HepG2 (cell line): ENCODE results near the gene SMG5. TPM values are rescaled to one million over a fixed set of nuclear protein-coding genes. Genes with fewer than 3 reads are reported as not detected.

Experiments
- ATAC-seq: fragments of 200-7000 bp; cut with Tn5 transposase; 3 replicates; pipeline ENCODE4 v1.9.1; 2020; ENCODE audit warnings: mild to moderate bottlenecking, moderate library complexity
- BruUV-seq: library from RNA; stranded (reverse); fragments of 400-500 nt; replicated peaks from 2 replicates; lab custom pipeline; 2021; lab: Mats Ljungman, UMichigan
- CTCF ChIA-PET: fragments of 300-600 bp; formaldehyde crosslinking; extraction: SDS; loops from one replicate; lab custom pipeline; 2021; ENCODE audit warnings: low total read pairs, inconsistent platforms, low intra/inter-chr PET ratio; lab: Yijun Ruan, JAX
- POLR2A ChIA-PET: fragments of 350-600 bp; sonication (Branson Sonifier 250); formaldehyde crosslinking; loops from one replicate; lab custom pipeline; 2020; ENCODE audit warnings: antibody characterized with exemption, inconsistent platforms; lab: Yijun Ruan, JAX
- DNase-seq: peaks from one replicate; pipeline ENCODE4 v3.0.0-alpha.2; 2015; ENCODE audit warnings: low spot score
- FAIRE-seq: peaks from 3 replicates; lab custom pipeline; 2011; peaks lifted over from hg19 to GRCh38; lab: Jason Lieb, UNC
- H2AFZ ChIP-seq: one replicate; pipeline ENCODE4 v1.6.1; 2011; ENCODE audit warnings: low read length, inconsistent platforms
- H3K27ac ChIP-seq: fragments of 300-600 bp; 3 replicates; pipeline ENCODE4 v1.8.0; 2011; ENCODE audit warnings: mixed run types, mild to moderate bottlenecking, mixed read lengths, low read length, inconsistent platforms; ENCODE audit not compliant: insufficient read depth; ENCODE audit errors: extremely low read length
- H3K27me3 ChIP-seq, 2 experiments: fragments of 200-600 bp in 1 of 2; 2 replicates in 1 of 2; 3 replicates in 1 of 2; pipeline versions ENCODE4 v1.6.0 to v1.8.0; 2011; ENCODE audit warnings: low read length in 2 of 2, mild to moderate bottlenecking in 2 of 2, moderate library complexity in 2 of 2, inconsistent platforms in 1 of 2; ENCODE audit not compliant: insufficient read depth in 2 of 2, control insufficient read depth in 1 of 2
- H3K36me3 ChIP-seq, 2 experiments: fragments of 200-600 bp in 1 of 2; replicated peaks in 1 of 2; 2 replicates in 1 of 2; 3 replicates in 1 of 2; pipeline versions ENCODE4 v1.5.1 to v1.8.0; 2011; ENCODE audit warnings: low read length in 2 of 2, inconsistent platforms in 1 of 2; ENCODE audit not compliant: insufficient read depth in 2 of 2, control insufficient read depth in 1 of 2
- H3K4me1 ChIP-seq: 2 replicates; pipeline ENCODE4 v1.5.1; 2012; ENCODE audit warnings: low read length, inconsistent platforms; ENCODE audit not compliant: insufficient read depth
- H3K4me2 ChIP-seq: 2 replicates; pipeline ENCODE4 v1.6.0; 2011; ENCODE audit warnings: low read depth, low read length, inconsistent platforms
- H3K4me3 ChIP-seq, 3 experiments: fragments of 200-600 bp in 1 of 3; sonication (generic), shearing (Covaris generic) in 1 of 3; replicated peaks in 1 of 3; 2 replicates each; pipeline ENCODE4 v1.5.1; 2011 to 2016; ENCODE audit warnings: low read length in 3 of 3, inconsistent platforms in 2 of 3, low read depth in 2 of 3, mild to moderate bottlenecking in 2 of 3, control low read depth in 1 of 3, mixed read lengths in 1 of 3; ENCODE audit not compliant: insufficient read depth in 1 of 3
- H3K79me2 ChIP-seq: one replicate; pipeline ENCODE4 v1.6.1; 2011; ENCODE audit warnings: low read length, inconsistent platforms; ENCODE audit not compliant: insufficient read depth
- H3K9ac ChIP-seq: 2 replicates; pipeline ENCODE4 v1.6.0; 2011; ENCODE audit warnings: mild to moderate bottlenecking, low read depth, low read length, inconsistent platforms; ENCODE audit not compliant: insufficient read depth
- H3K9me3 ChIP-seq: 2 replicates; pipeline ENCODE4 v1.5.1; 2012; ENCODE audit warnings: mild to moderate bottlenecking, low read length
- H4K20me1 ChIP-seq: 2 replicates; pipeline ENCODE4 v1.6.0; 2011; ENCODE audit warnings: inconsistent platforms, mild to moderate bottlenecking, low read length, moderate library complexity; ENCODE audit not compliant: insufficient read depth
- ARID4A ChIP-seq: sonication (generic); formaldehyde crosslinking; IDR thresholded peaks from 2 replicates; pipeline ENCODE4 v1.5.0; 2020; ENCODE audit warnings: mild to moderate bottlenecking, missing genetic modification reagents, borderline replicate concordance
- BHLHE40 ChIP-seq: IDR thresholded peaks from 2 replicates; pipeline ENCODE4 v1.6.1; 2011; ENCODE audit warnings: low read length, improper control_type of control experiment
- CEBPG ChIP-seq: IDR thresholded peaks from 2 replicates; pipeline ENCODE4 v1.6.1; 2016
- KMT2A ChIP-seq: sonication (generic); formaldehyde crosslinking; IDR thresholded peaks from 2 replicates; pipeline ENCODE4 v1.4.0; 2020; ENCODE audit warnings: missing genetic modification reagents
- MXD4 ChIP-seq: IDR thresholded peaks from 2 replicates; pipeline ENCODE4 v1.6.1; 2016; ENCODE audit warnings: mild to moderate bottlenecking, missing biosample characterization, missing genetic modification reagents
- MXI1 ChIP-seq: IDR thresholded peaks from 3 replicates; pipeline ENCODE4 v1.6.1; 2012; ENCODE audit warnings: low read depth, low read length, inconsistent platforms, borderline replicate concordance
- SAP130 ChIP-seq: IDR thresholded peaks from 2 replicates; pipeline ENCODE4 v1.6.1; 2016; ENCODE audit warnings: low read depth
- TGIF2 ChIP-seq: IDR thresholded peaks from 2 replicates; pipeline ENCODE4 v1.6.1; 2016; ENCODE audit warnings: control low read depth, missing compliant biosample characterization
- ZNF687 ChIP-seq: sonication (generic); formaldehyde crosslinking; IDR thresholded peaks from 2 replicates; pipeline ENCODE4 v1.5.1; 2020; ENCODE audit warnings: mild to moderate bottlenecking, missing genetic modification reagents, moderate library complexity
- ZNF891 ChIP-seq: sonication (generic); formaldehyde crosslinking; IDR thresholded peaks from 2 replicates; pipeline ENCODE4 v1.5.0; 2020; ENCODE audit warnings: mild to moderate bottlenecking, missing genetic modification reagents
- WGBS: methylation state at CpG from one replicate; pipeline ENCODE4 v1.1.6; 2017; ENCODE audit warnings: low lambda C conversion rate; 5-methylcytosine and 5-hydroxymethylcytosine counted together
- in situ Hi-C: cut with HindIII; loops from 2 replicates; pipeline ENCODE4 v1.10.0; 2017; ENCODE audit warnings: low pct_unique_long_range_greater_than_20kb; ENCODE audit not compliant: extremely low pct_ligation_motif_present
- intact Hi-C: fragments of 100-400 bp; cut with micrococcal nuclease; formaldehyde crosslinking; loops from one replicate; pipeline ENCODE4 v1.10.0; 2022; ENCODE audit not compliant: unreplicated experiment
- polyA plus RNA-seq, 8 experiments: library from polyadenylated mRNA; depleted of rRNA in 3 of 8; stranded (reverse) in 7 of 8; unstranded in 1 of 8; fragments of >200 nt; fragmentation: Illumina TruSeq in 4 of 8; extraction: Trizol in 4 of 8; gene quantifications; 2 replicates each; pipeline versions ENCODE4 v1.2.1 to v1.2.3, GENCODE V29; 2011 to 2016; ENCODE audit warnings: low read depth in 4 of 8, missing spikeins in 1 of 8, mixed read lengths in 1 of 8; ENCODE audit not compliant: insufficient read depth in 1 of 8
- total RNA-seq, 5 experiments: library from RNA; depleted of rRNA; stranded (reverse); fragments of >200 nt; fragmentation: Illumina TruSeq; extraction: Trizol; gene quantifications; 2 replicates each; pipeline ENCODE4 v1.2.3, GENCODE V29; 2016; ENCODE audit warnings: low read depth in 1 of 5
- TF ChIP-seq, protein P1 (sequence below): IDR thresholded peaks from 2 replicates; pipeline ENCODE4 v1.6.1; 2012; ENCODE audit warnings: inconsistent platforms
- TF ChIP-seq, protein P2 (sequence below): IDR thresholded peaks from 2 replicates; pipeline ENCODE4 v1.6.1; 2016; ENCODE audit warnings: missing genetic modification reagents, missing compliant biosample characterization

The SMG5 gene
- total and polyA plus RNA-seq, 2 of the 13 experiments (the other 11 are each of a cell fraction or from before 2014, with no cell fraction given) = 50.5 to 84.0 TPM

- TF ChIP-seq ZNF891 (CRISPR knock-in tag) = peak; percentile 53; the same call in 1 of the 2 replicates
- TF ChIP-seq, all 625 proteins: peak for 14
Measured at GRCh38 chr1:156281693-156282478, 739 bp downstream of the SMG5 start (continued).

GRCh38 chr1:156281281-156281680 lies 1.3 kb downstream of the SMG5 start:
- Histone ChIP-seq H2AFZ (no peak overlapping the region), H3K27ac (peak overlapping the region; percentile 78), H3K79me2 (peaks cover 50% of the 10 kb centered on the region), H3K9ac (peak overlapping the region; percentile 96), H3K4me3 (peak overlapping the region; percentile 71 to 95 (median 87)), H3K4me2 (peak overlapping the region; percentile 88), H3K27me3 (no peaks in the 10 kb centered on the region; a peak in 1 of 5 replicates), H3K9me3 (no peaks in the 10 kb centered on the region), H3K4me1 (peaks cover 33% of the 10 kb centered on the region), H4K20me1 (peaks cover 14% of the 10 kb centered on the region), H3K36me3 (peaks cover 18 to 44% of the 10 kb centered on the region in 2 experiments)
- FAIRE-seq (no peak), ATAC-seq (peak; percentile 4; the same call in 1 of the 3 replicates), DNase-seq (no peak)
- intact Hi-C loops = no loop called here
- POLR2A ChIA-PET = interaction anchor here (0.7 to 7.1 kb wide), 7 partner anchors 9 to 136 kb away, joined by 3 to 115 read pairs (median 9); partner anchors contain the start of genes CCT3, GLMP, PAQR6 and TSACC
- WGBS = 45% methylated on average over 7 of the region's 8 CpGs
- in situ Hi-C loops = no loop called here
- no TSS peak for BruUV-seq
- CTCF ChIA-PET = no interaction called here
- TF ChIP-seq, protein P1, sequence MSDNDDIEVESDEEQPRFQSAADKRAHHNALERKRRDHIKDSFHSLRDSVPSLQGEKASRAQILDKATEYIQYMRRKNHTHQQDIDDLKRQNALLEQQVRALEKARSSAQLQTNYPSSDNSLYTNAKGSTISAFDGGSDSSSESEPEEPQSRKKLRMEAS = peak; percentile 72
- peak; percentile 46 for TF ChIP-seq ARID4A
- TF ChIP-seq KMT2A = no peak
- TF ChIP-seq SAP130 = peak; percentile 59; the same call in 1 of the 2 replicates
- peak; percentile 97 for TF ChIP-seq TGIF2 (CRISPR knock-in tag)
- TF ChIP-seq CEBPG (CRISPR knock-in tag) = no peak
- TF ChIP-seq, protein P2, sequence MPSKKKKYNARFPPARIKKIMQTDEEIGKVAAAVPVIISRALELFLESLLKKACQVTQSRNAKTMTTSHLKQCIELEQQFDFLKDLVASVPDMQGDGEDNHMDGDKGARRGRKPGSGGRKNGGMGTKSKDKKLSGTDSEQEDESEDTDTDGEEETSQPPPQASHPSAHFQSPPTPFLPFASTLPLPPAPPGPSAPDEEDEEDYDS (CRISPR knock-in tag) = no peak
- peak; percentile 66; the same call in 1 of the 2 replicates for TF ChIP-seq MXD4 (CRISPR knock-in tag)
- TF ChIP-seq MXI1 = peak; percentile 93
- TF ChIP-seq ZNF687 (CRISPR knock-in tag) = 0 out of 2 replicates have a peak, but pooled peaks have one; percentile 19
- TF ChIP-seq BHLHE40 = no peak
